HG03060 (cell line): Measurements from ENCODE around the gene C9.
"Not testable (repeated sequence)": the region's sequence is repeated elsewhere in the genome, so short reads cannot be mapped to it uniquely, and the experiment has no call there.

ENCODE experiments used
- ATAC-seq: cut with Tn5 transposase; IDR thresholded peaks from one replicate; pipeline ENCODE4 v1.9.1; 2021; ENCODE audit warnings: low read depth, moderate number of reproducible peaks; ENCODE audit not compliant: unreplicated experiment

The C9 gene

GRCh38 chr5:39334296-39334695, 30.0 kb downstream of the C9 start:
- not testable (repeated sequence) for ATAC-seq

DNA sequence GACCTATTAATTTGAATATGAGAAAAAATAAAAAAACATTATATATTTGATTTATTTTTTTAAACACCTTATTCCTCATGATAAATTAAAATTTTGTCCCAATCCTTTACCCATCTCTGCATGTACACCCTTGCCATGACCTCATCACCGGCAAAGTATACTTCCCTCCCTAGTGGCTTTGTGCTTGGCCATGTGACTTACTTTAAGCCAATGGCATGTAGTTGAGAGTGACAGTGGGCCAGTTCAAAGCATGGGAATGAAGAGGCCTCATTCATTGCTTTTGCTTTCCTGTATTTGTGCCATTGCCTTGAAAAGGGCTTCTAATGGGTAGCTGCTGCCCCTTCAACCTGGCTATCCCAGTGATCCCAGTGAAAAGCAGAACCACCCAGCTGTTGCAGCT, 31.2 kb downstream of the C9 start:
- no peak for ATAC-seq

- ATAC-seq: no peak
Observed at GRCh38 chr5:39331861-39332381, 32.4 kb downstream of the C9 start.

DNA sequence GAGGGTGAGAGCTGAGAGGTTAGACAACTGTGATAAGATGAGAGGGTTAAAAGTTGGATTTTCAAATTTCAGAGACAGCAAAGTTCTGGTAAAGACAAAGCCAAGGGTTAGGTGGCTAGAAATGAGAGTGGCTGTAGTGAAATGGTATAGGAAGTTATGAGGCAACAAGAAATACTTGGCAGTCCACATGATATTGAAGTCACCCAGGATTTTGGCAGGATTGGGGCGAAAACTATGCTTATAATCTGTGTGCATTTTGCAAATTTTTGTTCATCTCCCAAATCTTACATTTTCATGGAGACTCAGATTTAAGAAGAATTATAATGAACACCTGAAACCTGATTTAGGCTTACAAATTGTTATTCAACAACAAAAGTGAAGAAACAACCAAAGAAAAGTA, 35.6 kb downstream of the C9 start:
- ATAC-seq: no peak

GRCh38 chr5:39323542-39323941, 40.8 kb downstream of the C9 start:
- ATAC-seq: no peak

DNA sequence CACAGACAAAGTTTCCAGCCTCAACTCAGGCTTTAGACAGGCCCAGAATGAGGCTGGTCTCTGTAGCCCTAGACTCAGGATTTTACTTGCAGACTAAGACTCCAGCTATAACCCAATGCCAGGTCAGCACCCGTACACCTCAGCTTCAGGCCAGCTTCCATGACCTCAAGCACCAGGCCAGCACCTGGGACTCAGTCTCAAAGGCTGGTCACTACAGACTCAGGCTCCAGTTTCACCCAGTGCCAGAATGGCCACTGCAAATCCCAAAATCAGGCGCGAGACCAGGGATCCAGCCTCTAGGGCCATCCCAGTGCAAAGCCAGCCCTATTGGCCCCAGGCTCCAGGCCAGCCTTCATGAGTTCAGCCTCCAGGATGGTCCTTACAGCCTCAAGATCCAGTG, 44.9 kb downstream of the C9 start:
- no peak for ATAC-seq

DNA sequence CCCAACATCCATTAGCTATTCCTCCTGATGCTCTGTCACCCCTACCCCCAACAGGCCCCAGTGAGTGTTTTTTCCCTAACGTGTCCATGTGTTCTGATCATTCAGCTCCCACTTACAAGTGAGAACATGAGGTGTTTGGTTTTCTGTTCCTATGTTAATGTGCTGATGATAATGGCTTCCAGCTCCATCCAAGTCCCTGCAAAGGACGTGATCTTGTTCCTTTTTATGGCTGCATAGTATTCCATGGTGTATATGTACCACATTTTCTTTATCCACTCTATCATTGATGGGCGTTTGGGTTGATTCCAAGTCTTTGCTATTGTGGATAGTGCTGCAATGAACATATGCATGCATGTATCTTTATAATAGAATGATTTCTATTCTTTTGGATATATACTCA, 47.8 kb downstream of the C9 start:
- ATAC-seq: not testable (repeated sequence)

GRCh38 chr5:39315995-39316394, 48.3 kb downstream of the C9 start:
- no peak for ATAC-seq

- ATAC-seq: no peak
Observed at GRCh38 chr5:39314591-39314990, 49.7 kb downstream of the C9 start.

DNA sequence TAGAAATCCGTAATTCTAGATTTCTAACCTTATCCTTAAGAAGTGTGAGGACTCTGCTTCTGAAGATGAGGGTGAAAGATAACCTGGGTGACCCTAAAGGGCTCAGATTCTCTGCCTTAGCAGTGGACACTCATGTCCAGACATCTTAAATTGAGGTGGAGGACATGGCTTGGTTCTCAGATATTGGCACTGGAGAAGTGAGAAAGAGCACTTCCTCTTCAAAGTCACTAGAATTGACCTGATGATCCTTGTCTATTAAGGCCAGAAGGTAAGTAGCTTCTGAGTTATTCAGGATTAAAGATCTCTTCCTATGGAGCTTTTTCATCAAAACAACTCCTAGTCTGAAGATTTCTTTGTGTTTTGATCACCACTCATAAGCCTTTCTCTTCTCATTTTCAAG, 54.8 kb downstream of the C9 start:
- no peak for ATAC-seq

DNA sequence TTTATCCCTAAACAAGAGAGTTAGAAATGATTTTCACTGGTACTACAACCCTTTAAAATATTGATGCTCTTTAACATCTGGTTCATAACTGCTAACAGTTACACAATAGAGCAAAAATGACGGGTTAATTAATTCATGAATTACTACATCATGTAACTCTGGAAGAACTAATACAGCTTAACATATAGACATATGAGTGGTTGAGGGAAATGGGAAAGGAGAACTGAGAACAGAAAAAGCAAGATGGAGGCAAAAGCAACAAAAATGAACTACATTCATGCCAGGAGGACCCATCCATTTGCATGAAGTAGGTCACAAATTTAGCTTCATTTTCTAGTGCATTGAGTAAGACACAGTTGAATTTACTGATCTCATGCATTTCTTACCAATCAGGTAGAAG, 61.8 kb downstream of the C9 start:
- peak; percentile 49 for ATAC-seq

DNA sequence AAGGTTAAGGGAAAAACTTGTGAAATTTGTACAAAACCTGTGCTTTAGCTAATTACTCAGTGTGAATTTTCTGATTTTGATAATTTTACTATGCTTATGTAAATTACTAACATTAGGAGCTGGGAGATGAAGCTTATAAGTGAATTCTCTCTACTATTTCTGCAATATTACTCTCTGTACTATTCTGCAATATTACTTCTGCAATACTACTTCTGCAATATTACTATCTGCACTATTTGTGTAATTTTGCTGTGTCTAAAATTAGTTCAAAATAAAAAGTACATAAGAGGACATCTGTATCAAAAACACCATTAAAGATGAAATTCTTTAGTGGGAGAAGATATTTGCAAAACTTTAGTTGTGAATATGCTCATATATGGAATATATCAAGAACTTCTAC, 62.9 kb downstream of the C9 start:
- ATAC-seq: no peak

- ATAC-seq: no peak
Observed at GRCh38 chr5:39299962-39300361, 64.3 kb downstream of the C9 start.

DNA sequence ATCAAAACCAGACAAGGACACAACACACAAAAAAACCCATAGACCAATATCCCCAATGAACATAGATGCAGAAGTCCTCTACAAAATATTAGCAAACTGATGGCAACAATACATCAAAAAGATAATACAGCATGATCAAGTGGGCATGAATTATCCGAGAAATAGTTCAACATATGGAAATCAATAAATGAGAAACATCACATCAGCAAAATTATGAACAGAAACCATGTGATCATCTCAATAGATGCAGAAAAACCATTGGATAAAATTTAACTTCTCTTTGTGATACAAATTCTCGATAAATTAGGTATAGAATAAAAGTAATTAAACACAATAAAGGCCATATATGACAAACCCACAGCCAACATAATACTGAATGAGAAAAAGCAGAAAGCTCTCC, 69.6 kb downstream of the C9 start:
- ATAC-seq: no peak

DNA sequence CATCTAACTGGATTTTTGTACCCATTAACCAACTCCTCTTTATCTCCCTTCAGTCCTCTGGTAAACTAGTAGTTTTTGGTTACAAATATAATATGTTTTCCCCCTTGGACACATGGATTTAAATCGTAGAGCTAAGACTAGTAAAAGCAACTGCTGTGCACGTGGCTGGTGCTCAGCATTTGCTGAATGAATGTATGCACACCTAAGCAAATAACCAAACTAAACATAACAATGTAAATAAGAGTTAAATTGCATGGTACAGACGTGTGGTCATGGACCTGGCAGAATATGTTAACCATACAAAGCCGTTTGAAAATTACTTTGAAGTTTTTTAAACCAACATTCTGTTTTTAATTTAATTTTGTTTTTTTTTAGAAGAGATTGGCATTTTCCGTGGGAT, 79.7 kb downstream of the C9 start:
- no peak for ATAC-seq

DNA sequence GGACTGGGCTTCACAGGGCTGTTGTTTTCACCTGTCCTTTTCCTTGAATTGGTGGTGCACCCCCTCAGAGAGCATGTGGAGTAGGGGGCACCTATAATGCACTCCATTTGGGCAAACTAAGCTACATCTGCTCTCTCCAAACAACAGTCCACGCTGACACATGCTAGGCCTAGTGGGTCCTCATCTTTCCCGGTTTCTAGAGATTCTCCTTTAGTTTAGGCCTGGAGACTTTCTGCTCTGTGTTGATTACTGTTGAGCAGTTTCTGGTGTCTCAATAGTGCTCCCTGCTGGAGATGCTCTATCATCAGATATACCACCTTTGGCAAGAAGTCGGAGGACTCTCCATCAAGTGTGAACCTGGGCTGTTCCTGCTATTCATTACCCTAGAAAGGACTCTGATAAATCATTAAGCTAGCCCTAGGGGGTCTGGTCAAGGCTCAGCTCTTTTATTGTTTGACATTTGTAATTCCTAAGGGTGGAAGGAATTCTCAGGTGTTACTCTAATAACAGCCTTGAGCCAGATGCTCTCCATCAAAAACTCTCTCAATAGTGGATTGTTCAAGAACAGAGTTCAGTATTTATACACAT, 81.0 kb downstream of the C9 start:
- no peak for ATAC-seq

GRCh38 chr5:39282561-39282960, 81.7 kb downstream of the C9 start:
- ATAC-seq: no peak

DNA sequence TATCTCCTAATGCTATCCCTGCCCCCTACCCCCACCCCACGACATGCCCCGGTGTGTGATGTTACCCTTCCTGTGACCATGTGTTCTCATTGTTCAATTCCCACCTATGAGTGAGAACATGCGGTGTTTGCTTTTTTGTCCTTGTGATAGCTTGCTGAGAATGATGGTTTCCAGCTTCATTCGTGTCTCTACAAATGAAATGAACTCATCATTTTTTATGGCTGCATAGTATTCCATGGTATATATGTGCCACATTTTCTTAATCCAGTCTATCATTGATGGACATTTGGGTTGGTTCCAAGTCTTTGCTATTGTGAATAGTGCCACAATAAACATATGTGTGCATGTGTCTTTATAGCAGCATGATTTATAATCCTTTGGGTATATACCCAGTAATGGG, 88.4 kb downstream of the C9 start:
- not testable (repeated sequence) for ATAC-seq

DNA sequence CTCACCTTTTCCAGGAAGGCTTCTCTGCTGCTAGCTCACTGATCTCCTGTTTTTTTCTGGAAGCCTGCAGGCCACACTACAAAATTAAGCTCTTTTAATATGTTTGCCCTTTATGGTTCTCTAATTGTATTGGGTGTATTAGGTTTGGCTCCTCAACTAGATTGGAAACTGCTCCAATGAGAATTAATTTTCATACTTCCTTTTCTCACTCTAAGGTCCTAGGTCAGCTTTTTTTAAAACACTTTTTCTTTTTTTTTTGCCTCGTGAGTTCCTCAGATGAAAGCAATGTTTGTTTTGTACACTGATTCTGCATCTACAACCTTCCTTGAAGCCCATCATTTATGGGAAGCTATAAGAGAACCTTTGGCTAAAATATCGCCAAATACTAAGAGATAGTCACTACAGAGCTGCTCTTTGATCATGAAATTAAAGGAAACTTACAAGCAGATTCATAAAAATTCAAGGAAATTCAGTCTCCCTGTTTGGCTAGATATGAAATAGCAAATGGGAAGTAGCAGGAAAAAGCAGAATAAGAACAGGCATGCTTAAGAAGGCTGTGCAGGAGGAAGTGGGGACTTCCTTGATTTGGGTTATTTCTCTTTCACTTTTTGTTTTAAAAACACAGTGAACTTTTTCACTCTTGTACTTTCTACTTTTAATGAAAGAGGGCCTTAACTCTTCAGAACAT, 89.8 kb downstream of the C9 start:
- ATAC-seq: peak; percentile 52

DNA sequence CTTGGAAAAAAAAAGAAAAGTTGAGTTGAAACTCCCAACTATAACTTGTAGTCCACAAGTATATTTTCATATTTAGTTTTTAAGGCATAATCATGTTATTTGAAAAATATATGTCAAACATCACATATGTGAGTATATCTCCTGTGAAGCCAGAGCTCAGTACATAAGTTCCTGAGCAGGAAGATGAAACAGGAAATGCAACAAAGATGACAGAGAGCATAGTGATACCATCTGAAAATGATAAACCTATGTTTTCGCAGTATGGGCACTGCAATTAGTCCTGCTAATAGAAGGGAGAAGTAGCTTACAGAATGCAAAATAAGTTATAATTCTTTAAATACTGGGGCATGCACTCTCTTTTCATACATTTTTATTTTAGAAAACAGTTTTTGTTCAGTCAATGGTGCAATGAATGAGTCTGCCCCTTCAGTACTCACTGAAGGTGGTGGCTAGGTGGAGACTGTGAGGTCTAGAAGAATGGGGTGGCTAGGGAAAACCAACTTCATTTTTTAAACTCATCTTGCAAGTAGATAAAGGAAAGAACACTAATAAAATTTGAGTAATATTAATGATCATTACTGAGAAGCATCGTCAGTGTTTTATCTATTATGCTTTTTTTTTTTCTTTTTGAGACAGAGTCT, 90.9 kb downstream of the C9 start:
- ATAC-seq: no peak

GRCh38 chr5:39272869-39273231, 91.4 kb downstream of the C9 start:
- ATAC-seq: not testable (repeated sequence)
